Right lobe of liver (tissue), 4 donors: ENCODE results near the gene RBKS.

ENCODE experiments used
- POLR2A ChIP-seq: fragments of 450-650 bp; IDR thresholded peaks from one replicate; pipeline ENCODE4 v1.6.1; 2017; ENCODE audit warnings: antibody characterized with exemption, mild to moderate bottlenecking
- TF ChIP-seq, protein P1 (sequence below), 4 donors: fragments of 200-600 bp in 3 of 4; fragments of 450-650 bp in 1 of 4; IDR thresholded peaks; one replicate each; pipeline versions ENCODE4 v1.5.1 to v1.8.0; 2016 to 2022; ENCODE audit warnings: antibody characterized with exemption in 4 of 4, mild to moderate bottlenecking in 2 of 4
- donor health status: DM: no; HTN: no; CAD: no.
- donor health status: DM: no; HTN: no; CAD: no.
- donor health status: DM: no; HTN: yes; CAD: no.

DNA sequence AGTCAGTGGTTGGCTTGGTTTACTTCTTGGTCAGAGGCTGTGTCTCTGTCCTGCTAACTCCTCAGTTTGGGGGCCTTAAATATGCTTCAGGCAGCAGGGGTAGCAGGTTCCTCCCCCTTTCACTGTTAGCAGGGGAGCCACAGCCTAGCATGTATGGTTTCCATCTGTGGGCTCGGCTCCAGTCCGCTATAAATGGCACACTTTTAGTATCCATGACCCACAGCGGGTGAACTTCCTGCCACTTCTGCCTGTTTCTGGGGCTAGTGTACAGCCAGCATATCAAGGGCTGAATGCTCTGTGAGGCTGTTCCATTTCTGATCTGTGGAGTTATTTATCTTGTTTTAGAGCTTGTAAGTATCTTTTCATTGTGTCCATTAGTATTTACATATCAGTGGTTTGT, 60.4 kb downstream of the RBKS start:
- TF ChIP-seq POLR2A = no peak
- TF ChIP-seq, protein P1, sequence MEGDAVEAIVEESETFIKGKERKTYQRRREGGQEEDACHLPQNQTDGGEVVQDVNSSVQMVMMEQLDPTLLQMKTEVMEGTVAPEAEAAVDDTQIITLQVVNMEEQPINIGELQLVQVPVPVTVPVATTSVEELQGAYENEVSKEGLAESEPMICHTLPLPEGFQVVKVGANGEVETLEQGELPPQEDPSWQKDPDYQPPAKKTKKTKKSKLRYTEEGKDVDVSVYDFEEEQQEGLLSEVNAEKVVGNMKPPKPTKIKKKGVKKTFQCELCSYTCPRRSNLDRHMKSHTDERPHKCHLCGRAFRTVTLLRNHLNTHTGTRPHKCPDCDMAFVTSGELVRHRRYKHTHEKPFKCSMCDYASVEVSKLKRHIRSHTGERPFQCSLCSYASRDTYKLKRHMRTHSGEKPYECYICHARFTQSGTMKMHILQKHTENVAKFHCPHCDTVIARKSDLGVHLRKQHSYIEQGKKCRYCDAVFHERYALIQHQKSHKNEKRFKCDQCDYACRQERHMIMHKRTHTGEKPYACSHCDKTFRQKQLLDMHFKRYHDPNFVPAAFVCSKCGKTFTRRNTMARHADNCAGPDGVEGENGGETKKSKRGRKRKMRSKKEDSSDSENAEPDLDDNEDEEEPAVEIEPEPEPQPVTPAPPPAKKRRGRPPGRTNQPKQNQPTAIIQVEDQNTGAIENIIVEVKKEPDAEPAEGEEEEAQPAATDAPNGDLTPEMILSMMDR (IDR thresholded peaks at IDR 0.05) = no peak
